ENCODE data around the gene NCKAP5. TPM values are rescaled to one million over a fixed set of nuclear protein-coding genes. Genes with fewer than 3 reads are reported as not detected.

The NCKAP5 gene
- polyA plus RNA-seq, 3 donors, result not detected

DNA sequence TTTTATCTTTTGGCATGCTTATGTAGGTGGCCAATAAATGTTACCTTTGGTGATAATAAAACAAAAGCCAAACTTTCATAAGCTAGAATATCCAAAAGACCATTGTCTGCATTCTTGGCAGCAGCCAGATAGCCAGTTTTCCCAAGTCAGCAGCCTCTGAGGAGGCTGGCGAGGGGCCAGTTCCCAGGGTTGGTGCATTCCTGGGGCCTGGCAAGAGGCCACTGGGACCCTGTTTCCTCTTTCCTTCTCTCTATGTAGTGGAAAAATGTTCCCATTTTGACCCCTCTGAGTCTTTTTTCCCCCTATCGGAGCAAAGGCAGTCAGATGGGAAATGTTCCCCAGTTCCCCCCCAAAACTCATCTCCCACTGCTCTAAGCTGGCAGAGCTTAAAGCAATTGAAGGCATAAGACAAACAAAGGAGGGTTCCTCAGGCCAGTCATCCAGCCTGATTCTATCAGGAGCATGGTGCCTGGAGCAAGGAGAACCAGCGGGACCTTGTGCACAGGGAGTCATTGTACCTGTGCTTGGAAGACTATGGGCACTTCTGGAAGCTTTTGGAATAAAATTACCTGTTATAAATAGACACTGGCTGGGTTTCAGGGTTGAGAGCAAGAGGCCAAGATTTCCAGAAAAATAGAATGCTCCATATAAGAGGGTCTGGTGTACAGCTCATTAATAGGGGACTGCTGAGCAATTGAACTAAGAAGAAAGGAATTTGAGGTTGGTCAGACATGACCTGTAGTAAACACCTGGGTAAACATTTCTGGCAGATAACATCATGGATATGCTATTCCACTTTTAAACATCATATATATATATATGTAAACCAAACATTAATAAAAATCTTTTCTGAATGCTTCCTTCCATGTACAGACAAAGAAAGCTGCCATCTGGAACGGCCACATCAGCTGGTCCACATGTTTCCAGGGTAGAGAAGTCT lies 63.4 kb downstream of the NCKAP5 start:
- Histone ChIP-seq H3K4me3 (replicated peaks in 1 of 3; ENCODE audit: low read depth in 2 of 3, low read length in 3 of 3) (no peak overlapping the region), H3K27ac (ENCODE audit: low read depth in 1 of 2, low read length in 2 of 2) (no peak overlapping the region), H2AFZ (ENCODE audit: insufficient read depth, low read depth, low read length, poor library complexity, severe bottlenecking) (no peak overlapping the region), H3K4me2 (replicated peaks; ENCODE audit: extremely low read depth, low read length, poor library complexity, severe bottlenecking) (no peak overlapping the region), H3K36me3 (replicated peaks in 1 of 2; ENCODE audit: control insufficient read depth in 1 of 2, insufficient read depth in 2 of 2, low read length in 2 of 2) (no peaks in the 10 kb centered on the region), H4K20me1 (ENCODE audit: insufficient read depth, low read length) (no peaks in the 10 kb centered on the region), H3K79me2 (ENCODE audit: insufficient read depth, low read length) (no peaks in the 10 kb centered on the region), H3K4me1 (ENCODE audit: control insufficient read depth in 1 of 2, insufficient read depth in 2 of 2, low read length in 2 of 2) (no peaks in the 10 kb centered on the region), H3K9ac (ENCODE audit: insufficient read depth, low read length, poor library complexity, severe bottlenecking) (no peak overlapping the region), H3K27me3 (ENCODE audit: control insufficient read depth in 2 of 2, insufficient read depth in 2 of 2, low read length in 2 of 2) (no peaks in the 10 kb centered on the region), H3K9me3 (replicated peaks in 1 of 2; ENCODE audit: control insufficient read depth in 1 of 2, insufficient read depth in 1 of 2, low read length in 2 of 2) (no peaks in the 10 kb centered on the region)
- DNase-seq, result no peak
- Mint-ChIP-seq H3K27me3 (ENCODE audit: low read depth in 3 of 3) (no peaks in the 10 kb centered on the region), H3K9me3 (peaks cover 0 to 7% (median 3%) of the 10 kb centered on the region in 7 donors), H3K4me1 (no peaks in the 10 kb centered on the region), H3K36me3 (no peaks in the 10 kb centered on the region), H3K27ac (no peak overlapping the region), H3K4me3 (no peak overlapping the region)
- TF ChIP-seq, protein P1, sequence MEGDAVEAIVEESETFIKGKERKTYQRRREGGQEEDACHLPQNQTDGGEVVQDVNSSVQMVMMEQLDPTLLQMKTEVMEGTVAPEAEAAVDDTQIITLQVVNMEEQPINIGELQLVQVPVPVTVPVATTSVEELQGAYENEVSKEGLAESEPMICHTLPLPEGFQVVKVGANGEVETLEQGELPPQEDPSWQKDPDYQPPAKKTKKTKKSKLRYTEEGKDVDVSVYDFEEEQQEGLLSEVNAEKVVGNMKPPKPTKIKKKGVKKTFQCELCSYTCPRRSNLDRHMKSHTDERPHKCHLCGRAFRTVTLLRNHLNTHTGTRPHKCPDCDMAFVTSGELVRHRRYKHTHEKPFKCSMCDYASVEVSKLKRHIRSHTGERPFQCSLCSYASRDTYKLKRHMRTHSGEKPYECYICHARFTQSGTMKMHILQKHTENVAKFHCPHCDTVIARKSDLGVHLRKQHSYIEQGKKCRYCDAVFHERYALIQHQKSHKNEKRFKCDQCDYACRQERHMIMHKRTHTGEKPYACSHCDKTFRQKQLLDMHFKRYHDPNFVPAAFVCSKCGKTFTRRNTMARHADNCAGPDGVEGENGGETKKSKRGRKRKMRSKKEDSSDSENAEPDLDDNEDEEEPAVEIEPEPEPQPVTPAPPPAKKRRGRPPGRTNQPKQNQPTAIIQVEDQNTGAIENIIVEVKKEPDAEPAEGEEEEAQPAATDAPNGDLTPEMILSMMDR (IDR thresholded peaks at IDR 0.05), result no peak
- intact Hi-C loops (cut with micrococcal nuclease), result no loop called here
- 100% methylated on average over 1 of the region's 4 CpGs for WGBS (ENCODE audit: insufficient coverage)

DNA sequence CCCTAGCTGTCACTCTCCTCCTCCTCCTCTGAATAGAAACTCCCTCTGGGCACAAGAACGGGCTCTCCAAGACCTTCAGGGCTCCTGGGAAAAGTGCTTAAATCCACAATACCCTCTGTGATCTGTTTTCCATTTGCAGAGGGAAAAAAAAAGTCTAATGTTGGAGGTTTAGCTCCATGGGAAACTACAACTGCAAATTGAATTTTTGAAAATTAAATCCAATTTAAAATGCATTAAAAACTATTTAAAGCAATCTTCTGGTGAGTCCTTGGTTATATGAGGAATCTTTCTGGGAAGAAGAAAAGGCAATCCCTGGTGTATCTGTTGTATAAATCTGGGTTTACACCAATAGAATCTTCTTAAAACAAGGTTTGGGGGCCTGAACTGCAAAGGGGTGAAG lies 64.3 kb downstream of the NCKAP5 start:
- no peak overlapping the region for H2AFZ ChIP-seq (ENCODE audit: insufficient read depth, low read depth, low read length, poor library complexity, severe bottlenecking)
- no peak overlapping the region for H3K4me3 ChIP-seq (replicated peaks in 1 of 3; ENCODE audit: low read depth in 2 of 3, low read length in 3 of 3)
- H3K9me3 ChIP-seq (replicated peaks in 1 of 2; ENCODE audit: control insufficient read depth in 1 of 2, insufficient read depth in 1 of 2, low read length in 2 of 2), result no peaks in the 10 kb centered on the region
- H3K79me2 ChIP-seq (ENCODE audit: insufficient read depth, low read length), result no peaks in the 10 kb centered on the region
- no peak overlapping the region for H3K4me3 Mint-ChIP-seq
- intact Hi-C loops (cut with micrococcal nuclease), result no loop called here
- H3K9ac ChIP-seq (ENCODE audit: insufficient read depth, low read length, poor library complexity, severe bottlenecking), result no peak overlapping the region
- DNase-seq, result no peak
- no peaks in the 10 kb centered on the region for H3K36me3 ChIP-seq (replicated peaks in 1 of 2; ENCODE audit: control insufficient read depth in 1 of 2, insufficient read depth in 2 of 2, low read length in 2 of 2)
- H3K4me1 Mint-ChIP-seq, result no peaks in the 10 kb centered on the region
- no peaks in the 10 kb centered on the region for H3K27me3 ChIP-seq (ENCODE audit: control insufficient read depth in 2 of 2, insufficient read depth in 2 of 2, low read length in 2 of 2)
- H3K27ac Mint-ChIP-seq, result no peak overlapping the region
- no peaks in the 10 kb centered on the region for H3K4me1 ChIP-seq (ENCODE audit: control insufficient read depth in 1 of 2, insufficient read depth in 2 of 2, low read length in 2 of 2)
- H3K9me3 Mint-ChIP-seq, result peaks cover 0 to 7% (median 3%) of the 10 kb centered on the region in 7 donors
- no peak overlapping the region for H3K4me2 ChIP-seq (replicated peaks; ENCODE audit: extremely low read depth, low read length, poor library complexity, severe bottlenecking)
- no peaks in the 10 kb centered on the region for H3K27me3 Mint-ChIP-seq (ENCODE audit: low read depth in 3 of 3)
- no peaks in the 10 kb centered on the region for H4K20me1 ChIP-seq (ENCODE audit: insufficient read depth, low read length)
- no peaks in the 10 kb centered on the region for H3K36me3 Mint-ChIP-seq
- TF ChIP-seq, protein P1 (IDR thresholded peaks at IDR 0.05), result no peak
- WGBS (ENCODE audit: insufficient coverage), result no CpG with 5 or more reads among the region's 1 CpG
- H3K27ac ChIP-seq (ENCODE audit: low read depth in 1 of 2, low read length in 2 of 2), result no peak overlapping the region
